GM21515 (cell line): Measurements from ENCODE around the gene ISCA1.

Experiments
- ATAC-seq: cut with Tn5 transposase; IDR thresholded peaks from one replicate; pipeline ENCODE4 v1.9.1; 2021; ENCODE audit not compliant: unreplicated experiment

Gene ISCA1

GRCh38 chr9:86238861-86239770 lies 43.2 kb downstream of the ISCA1 start:
- no peak for ATAC-seq

DNA sequence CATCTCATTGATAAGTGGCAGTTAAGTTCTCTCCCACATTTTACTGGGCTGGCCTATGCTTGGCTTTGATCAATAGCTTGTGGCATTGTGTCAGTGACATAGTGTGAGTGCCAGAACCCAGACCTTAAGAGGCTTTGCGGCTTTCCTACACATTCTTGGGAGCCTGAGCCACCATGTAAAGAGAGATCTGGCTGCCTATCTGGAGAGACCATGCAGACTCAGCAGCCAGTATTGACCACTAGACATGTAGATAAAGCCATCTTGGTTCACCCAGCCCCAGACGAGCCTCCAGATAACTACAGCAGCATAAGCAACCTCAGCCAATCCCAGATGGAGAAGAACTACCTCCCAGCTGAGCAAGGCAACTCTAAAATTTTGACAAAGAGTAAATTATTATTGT lies 51.5 kb downstream of the ISCA1 start:
- no peak for ATAC-seq

- ATAC-seq = no peak
Measured at GRCh38 chr9:86222667-86223066, 59.7 kb downstream of the ISCA1 start.

DNA sequence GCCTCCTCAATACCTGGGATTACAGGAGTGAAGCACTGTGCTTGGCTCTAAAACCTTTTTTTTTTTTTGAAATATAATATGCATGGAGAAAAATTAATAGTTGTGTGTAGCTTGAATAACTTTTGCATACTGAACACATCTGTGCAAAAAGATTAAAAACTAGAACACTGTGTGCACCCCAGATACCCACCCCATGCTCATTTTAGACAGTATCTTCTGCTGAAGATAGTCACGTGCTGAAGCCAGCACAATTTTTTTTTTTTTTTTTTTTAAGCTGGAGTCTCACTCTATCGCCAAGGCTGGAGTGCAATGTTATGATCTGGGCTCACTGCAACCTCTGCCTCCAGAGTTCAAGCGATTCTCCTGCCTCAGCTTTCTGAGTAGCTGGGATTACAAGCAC lies 62.7 kb downstream of the ISCA1 start:
- ATAC-seq = no peak

- ATAC-seq = no peak
Measured at GRCh38 chr9:86217076-86217755, 65.1 kb downstream of the ISCA1 start.
